A172 (cell line): ENCODE results near the gene WNT6. TPM values are rescaled to one million over a fixed set of nuclear protein-coding genes. Genes with fewer than 3 reads are reported as not detected.
"Not testable (repeated sequence)": the region's sequence is repeated elsewhere in the genome, so short reads cannot be mapped to it uniquely, and the experiment has no call there.

Source experiments
- DNase-seq: peaks from one replicate; pipeline ENCODE4 v3.0.0-alpha.2; 2015; ENCODE audit warnings: low spot score
- total RNA-seq: library from RNA; depleted of rRNA; stranded (reverse); fragments of >200 nt; shearing (Covaris generic); gene quantifications from 2 replicates; pipeline ENCODE4 v1.2.3, GENCODE V29; 2014

The WNT6 gene
- total RNA-seq, 1 experiment from 2014 or later, result not detected

- DNase-seq, result no peak
Measured at GRCh38 chr2:218830526-218831306, 28.9 kb upstream of the WNT6 start.

DNA sequence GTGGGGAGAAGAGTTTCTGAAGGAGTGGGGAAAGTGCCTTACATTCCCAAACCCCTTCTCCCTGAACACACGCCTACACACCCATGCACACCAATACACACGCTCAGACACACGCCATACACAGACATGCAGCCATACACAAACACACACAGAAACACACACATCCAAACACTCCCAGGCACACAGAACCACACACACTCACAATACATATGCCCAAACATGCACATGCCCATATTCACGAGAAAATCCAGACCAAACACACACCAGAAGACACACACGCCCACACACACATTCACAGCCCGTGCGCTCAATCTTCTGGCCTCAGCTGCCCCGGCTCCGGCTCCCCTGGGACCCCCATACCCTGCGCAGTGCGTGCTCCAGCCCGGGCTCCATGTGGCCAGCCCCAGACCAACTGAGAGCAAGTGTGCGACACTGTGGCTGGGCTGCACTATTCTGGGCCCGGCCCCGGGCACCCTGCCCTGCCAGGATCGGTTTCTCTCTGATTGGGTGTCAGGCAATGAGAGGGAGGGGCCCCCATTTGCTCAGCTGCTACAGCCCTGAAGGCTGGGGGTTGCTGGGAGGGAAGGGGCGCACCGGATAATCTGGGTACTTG is 28.1 kb upstream of the WNT6 start, which contains the start of gene PRKAG3:
Gene PRKAG3 (minus strand): TSS at position 426 of the 613 bp plus-strand sequence.
- DNase-seq, result no peak

- DNase-seq, result peak; percentile 16
Measured at GRCh38 chr2:218832081-218832480, 27.5 kb upstream of the WNT6 start.

GRCh38 chr2:218832520-218832919 is 27.1 kb upstream of the WNT6 start:
- DNase-seq, result peak; percentile 93

GRCh38 chr2:218833023-218833609 is 26.5 kb upstream of the WNT6 start:
- DNase-seq, result peak; percentile 18

- DNase-seq, result peak; percentile 30
Measured at GRCh38 chr2:218834685-218835084, 24.9 kb upstream of the WNT6 start.

DNA sequence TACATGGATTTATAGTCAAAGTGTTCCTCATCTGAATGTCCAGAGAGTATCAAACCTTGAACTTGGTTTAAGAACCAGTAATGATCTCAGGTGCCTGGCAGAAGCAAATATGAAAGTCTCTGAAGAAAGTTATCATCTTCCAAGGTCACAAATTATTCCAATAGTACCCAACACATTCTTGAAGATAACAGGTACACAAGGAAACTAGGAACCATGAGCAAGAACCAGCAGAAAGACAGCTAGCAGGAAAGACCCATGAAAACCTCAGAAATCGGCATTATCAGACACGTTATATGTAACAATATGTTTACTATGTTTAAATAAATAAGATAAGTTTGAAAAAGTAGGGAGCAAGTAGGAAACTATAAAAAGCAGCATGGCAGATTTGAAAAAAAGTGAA is 22.1 kb upstream of the WNT6 start:
- DNase-seq, result no peak

DNA sequence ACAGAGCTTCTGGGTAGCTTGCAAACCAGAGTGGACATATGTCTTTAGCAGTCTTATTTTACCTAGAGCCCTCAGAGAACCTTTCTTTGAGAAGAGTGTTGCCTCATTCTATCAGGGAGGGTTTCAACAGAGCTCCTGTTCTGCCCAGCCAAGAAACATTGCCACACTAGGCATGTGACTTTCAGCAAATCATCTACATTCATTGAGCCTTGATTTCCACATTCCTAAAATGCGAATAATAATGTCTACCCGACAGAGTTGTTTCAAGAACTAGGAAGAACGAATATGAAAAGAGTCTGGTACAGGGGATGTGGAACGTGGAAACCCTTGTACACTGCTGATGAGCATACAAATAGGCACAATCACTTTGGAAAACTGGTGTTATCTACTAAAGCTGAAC is 20.2 kb upstream of the WNT6 start:
- no peak for DNase-seq

- DNase-seq, result no peak
Measured at GRCh38 chr2:218839888-218840287, 19.7 kb upstream of the WNT6 start.

- not testable (repeated sequence) for DNase-seq
Measured at GRCh38 chr2:218844334-218844733, 15.3 kb upstream of the WNT6 start.

GRCh38 chr2:218846963-218847362 is 12.6 kb upstream of the WNT6 start:
- not testable (repeated sequence) for DNase-seq

DNA sequence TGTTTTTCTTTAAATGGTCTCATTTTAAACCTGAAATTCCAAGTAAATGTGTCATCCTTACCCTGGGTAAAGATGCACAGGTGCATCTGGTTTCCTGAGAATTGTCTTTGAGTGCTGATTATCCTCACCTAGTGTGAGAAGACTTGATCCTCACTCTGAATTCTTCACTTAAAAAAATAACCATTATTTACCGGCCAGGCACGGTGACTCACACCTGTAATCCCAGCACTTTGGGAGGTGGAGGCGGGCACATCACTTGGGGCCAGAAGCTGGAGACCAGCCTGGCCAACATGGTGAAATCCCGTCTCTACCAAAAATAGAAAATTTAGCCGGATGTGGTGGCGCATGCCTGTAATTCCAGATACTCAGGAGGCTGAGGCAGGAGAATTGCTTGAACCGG is 9.9 kb upstream of the WNT6 start:
- DNase-seq, result peak; percentile 92

DNA sequence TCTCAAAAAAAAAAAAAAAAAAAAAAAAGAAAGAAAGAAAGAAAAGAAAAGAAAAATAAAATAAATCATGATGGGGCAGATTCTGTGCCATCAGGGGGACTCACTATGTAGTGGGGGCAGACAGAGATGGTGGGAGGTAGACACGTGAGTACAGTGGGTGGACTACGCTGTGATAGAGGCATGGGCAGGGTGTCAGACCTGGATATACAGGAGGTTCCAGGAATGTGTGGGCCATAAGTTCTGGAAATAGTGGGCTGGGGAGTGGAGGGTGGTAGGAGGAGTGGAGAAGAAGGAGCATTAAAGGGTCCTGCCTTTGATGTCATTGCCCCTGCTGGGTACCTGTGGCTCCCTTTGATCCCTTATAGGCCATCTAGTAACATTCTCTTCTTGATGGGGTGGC is 8.8 kb upstream of the WNT6 start:
- DNase-seq, result no peak

DNA sequence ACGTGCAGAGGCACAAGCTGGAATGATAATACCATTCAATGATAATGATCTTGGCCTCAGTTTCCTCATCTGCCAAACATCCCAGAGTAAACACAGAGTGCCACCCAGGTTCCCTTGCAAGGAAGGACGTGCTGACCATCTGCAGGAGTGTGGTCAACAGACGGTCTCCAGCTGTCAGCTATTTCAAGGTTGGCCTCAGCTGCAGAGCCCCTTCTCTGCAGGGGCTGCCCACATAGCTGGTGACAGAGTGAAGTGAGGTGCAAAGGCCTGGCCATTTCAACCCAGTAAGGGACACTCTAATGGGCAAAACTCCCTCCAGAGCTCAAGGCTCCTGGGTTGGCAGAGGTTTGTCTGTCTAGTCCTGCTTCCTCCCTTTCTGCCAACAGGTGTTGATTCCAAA is 8.3 kb upstream of the WNT6 start:
- no peak for DNase-seq

DNA sequence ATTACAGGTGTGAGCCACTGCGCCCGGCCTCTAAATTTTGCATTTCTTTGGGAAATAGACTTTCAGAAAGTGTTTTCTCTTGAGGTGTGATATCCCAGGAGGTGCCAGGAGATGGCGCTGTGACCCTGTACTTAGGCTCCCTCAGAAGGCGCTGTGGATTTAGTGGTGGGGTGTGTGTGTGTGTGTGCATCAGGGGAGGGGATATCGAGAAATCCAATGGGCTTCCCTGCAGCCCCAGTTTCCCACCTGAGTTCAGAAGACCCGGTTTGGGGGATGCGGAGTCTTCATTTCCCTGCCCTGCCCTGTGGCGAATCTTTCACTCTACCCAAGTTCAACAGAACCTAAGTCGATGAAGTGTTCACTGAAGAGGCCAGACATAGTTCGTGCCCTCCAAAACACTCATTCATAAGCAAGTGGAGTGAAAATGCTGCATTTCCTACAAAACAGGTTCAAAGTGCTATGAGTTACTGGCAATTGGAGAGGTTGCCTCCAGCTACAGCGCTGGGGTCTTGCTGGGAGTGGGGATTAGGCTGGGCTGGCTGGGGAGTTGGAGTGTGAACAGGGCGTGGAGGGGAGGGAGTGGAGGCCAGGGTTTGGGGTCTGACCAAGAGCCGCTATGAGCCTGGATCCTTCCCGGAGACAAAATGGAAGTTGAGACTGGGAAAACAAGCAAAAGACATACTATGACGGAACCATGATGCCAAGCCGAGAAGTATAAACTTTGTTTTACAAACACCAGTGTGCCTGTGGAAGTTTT is 6.5 kb upstream of the WNT6 start:
- DNase-seq, result peak; percentile 70

DNA sequence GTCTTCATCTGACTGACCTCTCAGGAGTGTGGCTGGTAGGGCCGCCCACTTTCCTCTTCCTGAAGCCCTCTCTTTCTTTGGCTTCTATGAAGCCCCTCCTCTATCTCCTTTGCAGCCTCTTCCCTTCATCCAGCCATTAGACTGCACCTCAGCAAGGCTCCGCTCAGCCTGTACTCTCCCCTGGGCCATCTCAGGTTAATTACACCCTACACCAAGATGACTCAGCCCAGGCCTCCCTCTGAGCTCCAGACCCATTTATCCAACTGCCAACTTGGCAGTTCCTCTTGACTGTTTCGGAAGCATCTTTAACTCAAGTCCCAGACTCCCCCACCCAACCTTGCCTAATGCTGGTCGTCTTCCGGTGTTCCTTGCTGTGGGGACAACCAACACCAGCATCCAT is 5.8 kb upstream of the WNT6 start:
- DNase-seq, result peak; percentile 95

GRCh38 chr2:218854860-218855259 is 4.7 kb upstream of the WNT6 start:
- no peak for DNase-seq

DNA sequence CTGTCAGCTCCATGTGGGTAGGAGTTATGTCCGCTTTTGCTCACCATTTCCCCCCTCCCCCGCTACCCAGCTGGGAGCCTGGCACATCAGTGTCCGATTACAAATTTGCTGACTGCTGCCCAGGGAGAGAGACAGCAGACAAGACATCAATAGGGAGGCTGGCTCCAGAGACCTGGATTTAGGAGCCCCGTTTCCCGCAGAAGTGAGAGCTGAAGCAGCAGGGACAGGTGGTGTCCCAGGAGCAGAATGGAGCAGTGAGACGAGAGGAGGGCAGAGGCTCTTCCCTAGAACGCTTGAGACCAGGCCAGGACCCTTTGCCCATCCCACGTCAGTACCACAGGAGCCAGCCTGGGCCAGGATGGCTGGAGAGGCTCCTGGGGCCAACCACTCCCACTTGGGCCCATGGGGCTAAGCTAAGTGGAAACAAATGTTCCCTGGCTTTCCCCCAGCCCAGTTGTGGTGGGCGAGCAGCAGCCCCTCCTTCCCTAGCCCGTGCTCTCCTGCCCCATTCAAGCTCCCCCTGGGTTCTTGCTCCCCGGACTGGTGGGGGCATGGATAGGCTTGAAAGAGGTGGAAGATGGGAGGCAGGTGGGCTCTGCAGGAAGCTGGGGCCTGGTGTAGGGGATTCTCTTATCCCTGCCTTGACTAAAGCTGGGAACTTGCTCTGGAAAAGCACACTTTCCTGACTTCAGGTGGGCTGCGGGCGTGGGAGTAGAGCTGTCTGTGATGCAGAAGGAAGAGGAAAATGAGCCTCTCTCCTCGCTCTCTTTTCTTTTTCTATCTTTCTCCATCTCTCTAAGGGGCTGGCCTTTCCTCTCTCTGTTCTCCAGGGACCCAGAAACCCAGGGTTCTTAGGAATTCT is 4.1 kb upstream of the WNT6 start:
- no peak for DNase-seq

- no peak for DNase-seq
Measured at GRCh38 chr2:218856167-218856895, 3.3 kb upstream of the WNT6 start.

GRCh38 chr2:218856896-218857243 is 2.7 kb upstream of the WNT6 start:
- DNase-seq, result no peak
